HG03460 (cell line): Measurements from ENCODE around the gene CPS1.

Source experiments
- ATAC-seq: cut with Tn5 transposase; IDR thresholded peaks from one replicate; pipeline ENCODE4 v1.9.1; 2021; ENCODE audit not compliant: unreplicated experiment

CPS1 gene

DNA sequence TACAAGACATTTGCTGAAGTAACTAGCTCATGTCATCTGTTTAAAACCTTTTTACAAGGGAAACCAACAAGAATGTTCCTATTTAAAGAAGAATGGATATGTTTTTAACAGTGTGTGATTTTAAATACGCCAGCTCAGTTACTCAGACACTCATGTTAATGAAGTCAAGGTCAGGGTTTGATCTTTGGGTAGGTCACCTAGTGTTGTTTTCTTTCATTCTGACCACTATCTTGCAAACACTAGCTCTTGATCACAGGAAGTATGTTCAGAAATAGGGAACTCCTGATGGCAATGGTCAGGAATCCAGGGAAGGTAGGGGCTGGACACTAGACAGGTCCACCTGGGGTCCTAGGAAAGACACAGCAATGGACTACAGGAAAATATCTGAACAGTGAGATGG, 116.7 kb downstream of the CPS1 start:
- no peak for ATAC-seq

DNA sequence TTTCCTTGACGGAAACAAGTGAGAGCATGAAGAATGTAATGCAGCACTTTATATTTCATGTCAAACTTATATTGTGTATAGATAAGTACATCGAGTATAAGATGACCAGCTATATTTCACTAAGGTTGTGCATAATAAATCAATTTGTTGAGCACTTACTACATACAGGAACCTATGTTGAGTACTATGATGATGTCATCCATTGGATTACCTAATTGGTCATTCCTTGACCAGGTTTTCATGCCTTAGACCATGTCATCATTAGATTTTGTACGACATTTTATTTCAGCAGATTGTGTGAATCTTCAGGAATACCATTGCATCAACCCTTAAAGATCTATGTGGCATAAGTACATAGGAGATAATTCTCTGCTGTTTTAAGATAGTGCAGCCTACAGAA, 119.7 kb downstream of the CPS1 start:
- ATAC-seq: no peak

DNA sequence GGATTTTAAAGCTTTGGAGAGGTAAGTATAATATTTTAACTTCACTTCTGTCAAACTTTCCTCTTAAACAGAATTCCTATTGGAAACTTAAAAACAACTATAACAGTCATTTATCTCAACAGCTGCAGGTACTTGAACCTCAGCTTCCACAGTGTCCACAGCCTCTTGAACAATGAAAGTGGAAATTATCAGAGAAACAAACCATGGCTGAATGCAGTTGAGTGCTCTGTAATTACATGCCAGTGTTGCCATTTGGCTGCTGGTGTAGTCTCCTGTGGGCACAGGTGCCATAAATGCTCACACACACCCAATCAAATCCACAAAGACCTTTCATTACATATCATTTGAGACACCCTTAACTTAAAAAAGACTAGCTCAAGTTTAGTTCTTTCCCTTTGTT, 125.1 kb downstream of the CPS1 start:
- no peak for ATAC-seq

GRCh38 chr2:210686401-210686800, 130.0 kb downstream of the CPS1 start:
- ATAC-seq: no peak

- ATAC-seq: no peak
Measured at GRCh38 chr2:210687786-210688470, 131.5 kb downstream of the CPS1 start.

DNA sequence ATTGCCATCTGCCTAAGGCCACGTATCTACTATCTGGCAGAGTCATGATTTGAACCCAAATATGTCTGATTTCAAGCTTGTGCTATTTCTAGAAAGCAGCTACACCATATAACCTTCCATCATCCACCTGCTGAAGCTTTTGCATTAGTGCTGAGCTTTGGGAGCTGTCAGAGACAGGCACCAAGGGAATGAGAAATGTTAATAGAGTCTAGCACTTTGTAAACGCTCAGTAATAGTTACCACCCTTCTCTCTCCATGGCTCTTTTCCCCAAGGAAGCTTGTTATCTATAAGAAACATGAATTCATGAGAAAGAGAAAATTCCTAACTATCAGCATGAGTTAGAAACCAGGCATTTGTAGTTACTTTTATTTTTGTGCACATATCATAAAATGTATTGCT, 151.5 kb downstream of the CPS1 start:
- no peak for ATAC-seq

DNA sequence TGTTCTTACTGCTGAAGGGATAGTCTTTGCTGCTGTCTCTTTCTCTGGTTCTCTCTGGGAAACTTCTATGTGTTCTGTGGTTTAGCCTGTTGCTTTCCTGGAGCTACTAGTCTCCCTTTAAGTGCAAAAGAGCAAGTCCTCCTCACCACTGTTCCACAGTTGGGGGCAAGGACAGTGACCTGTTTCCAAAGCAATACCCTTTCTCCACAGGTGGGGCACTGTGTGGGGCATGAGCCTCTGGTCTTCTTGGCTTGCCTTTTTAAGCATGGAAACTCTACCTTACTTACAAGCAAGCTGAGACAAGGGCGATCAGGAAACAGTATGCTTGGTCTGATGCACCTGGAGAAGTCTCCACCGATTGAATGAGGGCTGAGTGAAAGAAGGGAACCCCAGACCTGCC, 156.7 kb downstream of the CPS1 start:
- no peak for ATAC-seq

DNA sequence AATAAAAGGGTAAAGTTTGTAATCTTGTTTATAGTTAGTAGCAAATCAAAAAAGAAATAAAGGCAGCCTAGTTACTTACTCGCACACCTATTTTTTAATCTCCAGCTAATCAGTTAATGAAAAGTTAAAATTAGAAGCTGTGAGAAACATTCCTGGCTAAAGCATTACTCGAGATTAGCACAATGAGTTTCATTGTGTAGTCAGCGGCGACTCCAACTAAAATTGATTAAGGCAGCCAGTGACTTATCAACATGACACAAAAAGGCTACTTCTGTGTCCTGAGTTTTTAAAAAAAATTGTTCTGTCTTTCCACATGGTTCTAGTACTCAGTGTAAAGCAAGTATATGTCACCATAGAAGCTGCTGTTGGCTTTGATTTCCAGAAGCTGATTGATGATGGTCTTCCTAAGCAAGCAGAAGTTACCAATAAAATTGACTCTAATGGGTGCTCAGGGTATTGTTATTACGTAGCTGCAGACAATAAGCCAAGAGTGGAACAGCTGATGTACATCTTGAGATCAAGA, 159.2 kb downstream of the CPS1 start:
- ATAC-seq: no peak

GRCh38 chr2:210718503-210718902, 162.1 kb downstream of the CPS1 start:
- no peak for ATAC-seq

GRCh38 chr2:210722092-210722491, 165.7 kb downstream of the CPS1 start:
- no peak for ATAC-seq

GRCh38 chr2:210727549-210727948, 171.2 kb downstream of the CPS1 start:
- ATAC-seq: no peak
